GM13976 (cell line): ENCODE measurements around the gene LAMC2.

ENCODE experiments used
- DNase-seq: peaks from one replicate; pipeline ENCODE4 v3.0.0; 2012; ENCODE audit warnings: low spot score
- in situ Hi-C: fragments of 300-500 bp; cut with MboI; formaldehyde crosslinking; loops from one replicate; pipeline ENCODE4 v1.12.0; 2022; ENCODE audit warnings: low sequenced_read_pairs, mixed read lengths, inconsistent platforms; ENCODE audit not compliant: unreplicated experiment
- TF ChIP-seq, protein P1 (sequence below): IDR thresholded peaks from 2 replicates; pipeline ENCODE4 v1.5.1; 2012; ENCODE audit warnings: borderline replicate concordance, mild to moderate bottlenecking; ENCODE audit not compliant: insufficient read depth; ENCODE audit errors: extremely low read depth, missing control alignments, control extremely low read depth

LAMC2 gene

DNA sequence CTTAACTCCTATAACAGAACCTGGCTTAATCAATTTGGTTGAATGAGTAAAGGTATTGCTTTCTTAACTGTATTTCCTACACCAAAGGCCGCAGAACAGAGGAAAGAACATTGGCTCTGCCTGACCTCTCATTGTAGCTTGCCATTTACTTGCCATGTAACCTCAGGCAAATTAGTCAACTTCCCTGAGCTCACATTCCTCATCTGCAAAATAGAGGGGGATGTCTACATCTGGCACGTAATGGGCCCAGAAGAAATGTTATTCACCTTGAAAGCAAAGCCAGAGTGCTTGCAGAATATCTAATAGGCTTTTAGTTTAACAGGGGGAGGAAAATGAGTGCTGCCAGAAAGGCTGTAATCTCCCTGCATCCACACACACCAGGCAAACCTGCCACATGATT lies 44.3 kb downstream of the LAMC2 start:
- TF ChIP-seq, protein P1, sequence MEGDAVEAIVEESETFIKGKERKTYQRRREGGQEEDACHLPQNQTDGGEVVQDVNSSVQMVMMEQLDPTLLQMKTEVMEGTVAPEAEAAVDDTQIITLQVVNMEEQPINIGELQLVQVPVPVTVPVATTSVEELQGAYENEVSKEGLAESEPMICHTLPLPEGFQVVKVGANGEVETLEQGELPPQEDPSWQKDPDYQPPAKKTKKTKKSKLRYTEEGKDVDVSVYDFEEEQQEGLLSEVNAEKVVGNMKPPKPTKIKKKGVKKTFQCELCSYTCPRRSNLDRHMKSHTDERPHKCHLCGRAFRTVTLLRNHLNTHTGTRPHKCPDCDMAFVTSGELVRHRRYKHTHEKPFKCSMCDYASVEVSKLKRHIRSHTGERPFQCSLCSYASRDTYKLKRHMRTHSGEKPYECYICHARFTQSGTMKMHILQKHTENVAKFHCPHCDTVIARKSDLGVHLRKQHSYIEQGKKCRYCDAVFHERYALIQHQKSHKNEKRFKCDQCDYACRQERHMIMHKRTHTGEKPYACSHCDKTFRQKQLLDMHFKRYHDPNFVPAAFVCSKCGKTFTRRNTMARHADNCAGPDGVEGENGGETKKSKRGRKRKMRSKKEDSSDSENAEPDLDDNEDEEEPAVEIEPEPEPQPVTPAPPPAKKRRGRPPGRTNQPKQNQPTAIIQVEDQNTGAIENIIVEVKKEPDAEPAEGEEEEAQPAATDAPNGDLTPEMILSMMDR = no peak
- no peak for DNase-seq
- in situ Hi-C loops = loop anchor here (25.0 kb wide), 1 partner anchor 268 kb away; the partner anchor contains the start of gene SHCBP1L

DNA sequence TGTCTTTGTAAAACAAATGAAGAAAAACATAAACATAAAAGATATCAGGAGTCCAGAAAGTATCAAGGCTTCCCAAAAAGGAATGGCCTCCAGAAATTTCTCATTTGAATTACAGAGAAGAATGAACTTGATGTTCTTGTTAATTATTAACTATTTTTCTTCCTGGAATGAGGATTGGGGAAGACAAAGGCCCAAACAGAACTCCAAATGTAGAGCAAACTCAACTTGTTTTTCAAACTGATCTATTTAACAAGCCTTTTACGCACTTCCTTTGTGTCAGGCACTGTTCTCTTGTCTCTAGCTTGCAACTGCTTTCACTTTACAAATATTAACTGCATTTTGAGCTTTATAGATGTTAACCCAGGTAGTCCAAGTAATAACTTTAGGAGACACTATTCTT lies 45.5 kb downstream of the LAMC2 start:
- DNase-seq = no peak
- TF ChIP-seq, protein P1 = no peak
- in situ Hi-C loops = loop anchor here (25.0 kb wide), 1 partner anchor 269 kb away; the partner anchor contains the start of gene SHCBP1L

DNA sequence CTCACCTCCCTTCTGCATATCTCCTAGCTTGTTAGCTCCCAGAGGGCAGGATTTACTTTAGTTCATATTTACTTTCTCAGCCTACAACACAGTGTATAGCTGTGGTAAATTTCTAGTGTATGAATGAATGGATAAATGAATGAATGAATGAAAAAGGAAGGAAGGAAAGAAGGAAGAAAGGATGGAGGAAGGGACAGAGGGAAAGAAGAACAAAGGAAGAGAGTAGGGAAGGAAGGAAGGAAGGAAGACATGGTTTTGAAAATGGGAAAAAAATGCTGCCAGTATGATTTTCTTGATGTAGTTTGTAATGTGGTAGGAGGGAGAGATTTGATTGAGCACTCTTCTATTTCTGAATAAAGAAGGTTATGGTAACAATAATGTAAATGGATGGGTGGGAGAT lies 47.0 kb downstream of the LAMC2 start:
- TF ChIP-seq, protein P1 = no peak
- in situ Hi-C loops = loop anchor here (25.0 kb wide), 1 partner anchor 271 kb away; the partner anchor contains the start of gene SHCBP1L

DNA sequence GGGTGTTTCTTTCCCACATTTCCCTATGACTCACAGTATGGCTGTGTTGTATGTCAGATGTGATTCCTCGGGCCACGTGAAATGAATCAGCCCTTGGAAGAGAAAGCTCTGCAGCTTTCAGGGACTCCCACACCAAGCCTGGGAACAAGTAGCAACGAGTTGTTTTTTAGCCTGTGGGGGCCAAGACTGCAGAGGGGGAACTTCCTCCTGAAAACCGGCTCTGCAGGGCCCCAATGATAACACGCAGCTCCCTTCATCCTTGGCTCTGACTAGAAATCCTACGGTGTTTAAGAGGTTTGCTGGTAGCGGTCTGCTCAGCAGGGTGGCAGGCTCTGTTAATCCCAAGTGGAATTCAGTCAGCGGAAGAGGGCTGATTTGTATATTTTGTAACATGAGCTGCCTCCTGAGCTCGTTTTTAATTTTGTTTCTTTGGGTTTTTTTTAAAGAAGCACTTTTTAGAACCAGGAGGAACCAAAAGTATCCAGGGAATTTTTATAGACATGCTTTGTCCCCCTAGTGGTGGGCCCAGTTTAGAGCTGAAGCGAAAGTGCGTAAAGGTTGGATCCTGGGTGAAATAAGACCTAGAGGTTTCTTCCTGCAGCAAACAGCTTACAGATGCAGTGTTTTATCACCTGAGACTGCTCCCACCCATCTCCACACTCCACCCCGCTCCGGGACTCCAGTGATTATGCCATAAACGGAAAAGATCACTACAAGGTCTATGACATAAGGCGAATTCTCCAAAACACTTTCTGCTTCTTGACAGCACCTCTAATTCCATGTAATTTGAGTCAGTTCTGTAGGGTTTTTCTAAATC lies 48.8 kb downstream of the LAMC2 start:
- TF ChIP-seq, protein P1 = no peak
- DNase-seq = no peak
- in situ Hi-C loops = loop anchor here (25.0 kb wide), 1 partner anchor 273 kb away; the partner anchor contains the start of gene SHCBP1L

More for the DNA sequence above, 47.0 kb downstream of the LAMC2 start:
- DNase-seq = no peak

DNA sequence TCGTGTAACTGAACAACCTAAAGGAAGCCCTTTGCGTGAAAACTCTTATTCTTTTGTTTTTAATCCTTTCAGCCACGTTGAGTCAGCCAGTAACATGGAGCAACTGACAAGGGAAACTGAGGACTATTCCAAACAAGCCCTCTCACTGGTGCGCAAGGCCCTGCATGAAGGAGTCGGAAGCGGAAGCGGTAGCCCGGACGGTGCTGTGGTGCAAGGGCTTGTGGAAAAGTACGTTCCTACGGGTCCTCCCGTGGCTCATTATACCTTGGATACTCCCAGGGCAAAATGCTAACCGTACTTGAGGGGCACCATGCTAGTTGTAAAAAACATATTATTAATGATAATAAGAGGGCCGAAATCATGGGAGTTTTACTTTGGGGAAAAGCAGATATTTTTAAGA lies 49.4 kb downstream of the LAMC2 start:
- TF ChIP-seq, protein P1 = no peak
- no peak for DNase-seq
- in situ Hi-C loops = loop anchor here (25.0 kb wide), 1 partner anchor 273 kb away; the partner anchor contains the start of gene SHCBP1L

DNA sequence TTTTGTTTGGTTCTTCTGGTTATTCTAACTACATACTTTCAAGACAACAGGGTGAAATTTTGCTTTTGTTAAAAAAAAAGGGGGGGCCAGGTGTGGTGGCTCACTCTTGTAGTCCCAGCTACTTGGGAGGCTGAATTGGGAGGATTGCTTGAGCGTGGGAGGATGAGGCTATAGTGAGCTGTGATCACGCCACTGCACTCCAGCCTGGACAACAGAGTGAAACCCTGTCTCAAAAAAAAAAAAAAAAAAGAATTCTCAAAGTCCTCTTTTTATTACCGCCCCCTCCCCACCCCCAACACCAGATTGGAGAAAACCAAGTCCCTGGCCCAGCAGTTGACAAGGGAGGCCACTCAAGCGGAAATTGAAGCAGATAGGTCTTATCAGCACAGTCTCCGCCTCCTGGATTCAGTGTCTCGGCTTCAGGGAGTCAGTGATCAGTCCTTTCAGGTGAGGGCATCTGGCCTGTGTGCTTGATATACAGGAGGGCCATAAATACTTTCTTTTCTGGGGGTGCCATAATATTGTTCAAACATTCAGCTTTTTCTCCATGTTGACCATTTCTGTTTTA lies 50.2 kb downstream of the LAMC2 start:
- in situ Hi-C loops = loop anchor here (25.0 kb wide), 1 partner anchor 274 kb away; the partner anchor contains the start of gene SHCBP1L
- DNase-seq = no peak
- TF ChIP-seq, protein P1 = no peak
